ENCODE data around the gene SKP2. TPM values are rescaled to one million over a fixed set of nuclear protein-coding genes. Genes with fewer than 3 reads are reported as not detected.

Gene SKP2
- total and polyA plus RNA-seq, 2 donors (not counting 3 experiments of a cell fraction or from before 2014, with no cell fraction given) = 12.5 to 40.9 TPM

DNA sequence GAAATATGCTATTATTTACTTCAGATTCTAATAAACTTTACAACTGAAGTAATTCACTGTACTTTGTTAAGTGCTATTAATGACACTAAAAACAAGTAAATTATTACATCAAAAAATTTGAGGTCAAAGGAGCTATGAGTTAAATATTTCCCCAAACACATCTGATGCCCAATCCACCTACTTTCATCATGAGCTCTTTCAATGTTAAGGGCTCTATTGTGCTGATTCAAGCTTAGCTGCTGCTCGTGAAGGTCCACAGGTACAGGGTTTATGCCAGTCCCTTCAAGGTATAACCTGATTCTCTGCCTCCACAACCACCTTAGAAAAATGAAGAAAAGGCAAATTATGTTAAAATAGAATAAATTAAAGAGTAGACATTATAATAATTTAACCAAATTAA lies 65.7 kb downstream of the SKP2 start:
- no peaks in the 10 kb centered on the region for H3K79me2 ChIP-seq (ENCODE audit: control insufficient read depth, insufficient read depth, low read length)
- H3K9me1 ChIP-seq (replicated peaks; ENCODE audit: control insufficient read depth, extremely low read depth, insufficient read depth, low read length) = no peaks in the 10 kb centered on the region
- H3K4me2 ChIP-seq (ENCODE audit: insufficient read depth, low read length) = no peak overlapping the region
- no peaks in the 10 kb centered on the region for H3K27me3 ChIP-seq (ENCODE audit: control insufficient read depth in 2 of 2, insufficient read depth in 2 of 2, low read length in 2 of 2)
- ChIA-PET POLR2A (no interaction called here), CTCF (interaction anchor here (0.8 to 2.3 kb wide), 10 partner anchors 10 to 287 kb away, joined by 3 to 7 read pairs (median 4); no protein-coding TSS in a partner anchor)
- H2AFZ ChIP-seq (ENCODE audit: low read depth, low read length) = no peak overlapping the region
- H3K9me3 ChIP-seq (replicated peaks; ENCODE audit: control insufficient read depth, insufficient read depth, low read length) = no peaks in the 10 kb centered on the region
- no peaks in the 10 kb centered on the region for H4K20me1 ChIP-seq (replicated peaks; ENCODE audit: control insufficient read depth, extremely low read depth, insufficient read depth, low read length)
- dilution Hi-C loops (cut with MboI; ENCODE audit: extremely low pct_ligation_motif_present, low sequenced_read_pairs) = no loop called here
- no TSS peak for BruUV-seq (replicated peaks)
- intact Hi-C loops (cut with micrococcal nuclease) = no loop called here
- H3K9ac ChIP-seq (replicated peaks; ENCODE audit: extremely low read depth, insufficient read depth, low read length) = no peak overlapping the region
- H3K27ac ChIP-seq (ENCODE audit: insufficient read depth, low read depth, low read length) = no peak overlapping the region
- no peak overlapping the region for H3K4me3 ChIP-seq (replicated peaks in 1 of 3; ENCODE audit: insufficient read depth in 1 of 3, low read depth in 1 of 3, low read length in 3 of 3)
- no peaks in the 10 kb centered on the region for H3K4me1 ChIP-seq (ENCODE audit: control insufficient read depth, extremely low read depth, insufficient read depth, low read length)
- no peak for DNase-seq (ENCODE audit: low read depth, low spot score)
- TF ChIP-seq, protein P1, sequence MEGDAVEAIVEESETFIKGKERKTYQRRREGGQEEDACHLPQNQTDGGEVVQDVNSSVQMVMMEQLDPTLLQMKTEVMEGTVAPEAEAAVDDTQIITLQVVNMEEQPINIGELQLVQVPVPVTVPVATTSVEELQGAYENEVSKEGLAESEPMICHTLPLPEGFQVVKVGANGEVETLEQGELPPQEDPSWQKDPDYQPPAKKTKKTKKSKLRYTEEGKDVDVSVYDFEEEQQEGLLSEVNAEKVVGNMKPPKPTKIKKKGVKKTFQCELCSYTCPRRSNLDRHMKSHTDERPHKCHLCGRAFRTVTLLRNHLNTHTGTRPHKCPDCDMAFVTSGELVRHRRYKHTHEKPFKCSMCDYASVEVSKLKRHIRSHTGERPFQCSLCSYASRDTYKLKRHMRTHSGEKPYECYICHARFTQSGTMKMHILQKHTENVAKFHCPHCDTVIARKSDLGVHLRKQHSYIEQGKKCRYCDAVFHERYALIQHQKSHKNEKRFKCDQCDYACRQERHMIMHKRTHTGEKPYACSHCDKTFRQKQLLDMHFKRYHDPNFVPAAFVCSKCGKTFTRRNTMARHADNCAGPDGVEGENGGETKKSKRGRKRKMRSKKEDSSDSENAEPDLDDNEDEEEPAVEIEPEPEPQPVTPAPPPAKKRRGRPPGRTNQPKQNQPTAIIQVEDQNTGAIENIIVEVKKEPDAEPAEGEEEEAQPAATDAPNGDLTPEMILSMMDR (IDR thresholded peaks at IDR 0.05; ENCODE audit: extremely low read depth in 1 of 2, insufficient read depth in 1 of 2, low read depth in 1 of 2, low read length in 2 of 2) = no peak
- TF ChIP-seq EZH2 (IDR thresholded peaks at IDR 0.05; ENCODE audit: borderline replicate concordance, low read depth, low read length, severe bottlenecking) = no peak
- TF ChIP-seq POLR2A (IDR thresholded peaks at IDR 0.05; ENCODE audit: low read depth, low read length) = no peak
- TF ChIP-seq POLR2AphosphoS5 (IDR thresholded peaks at IDR 0.05; ENCODE audit: insufficient read depth, low read depth, low read length) = no peak
- TF ChIP-seq JUN (IDR thresholded peaks at IDR 0.05; ENCODE audit: borderline replicate concordance, insufficient read depth, insufficient read length, low read depth) = no peak
- TF ChIP-seq, protein P2, sequence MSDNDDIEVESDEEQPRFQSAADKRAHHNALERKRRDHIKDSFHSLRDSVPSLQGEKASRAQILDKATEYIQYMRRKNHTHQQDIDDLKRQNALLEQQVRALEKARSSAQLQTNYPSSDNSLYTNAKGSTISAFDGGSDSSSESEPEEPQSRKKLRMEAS (IDR thresholded peaks at IDR 0.05; ENCODE audit: insufficient read depth, insufficient read length) = no peak
- no peak for TF ChIP-seq MYC (IDR thresholded peaks at IDR 0.05; ENCODE audit: low read depth, low read length)
- no peak for TF ChIP-seq FOS (IDR thresholded peaks at IDR 0.05; ENCODE audit: borderline replicate concordance, insufficient read depth, low read length)
- TF ChIP-seq GATA2 (IDR thresholded peaks at IDR 0.05; ENCODE audit: insufficient read depth, insufficient read length, low read depth, low read length) = no peak
- H3K36me3 ChIP-seq (ENCODE audit: control insufficient read depth in 2 of 2, extremely low read depth in 1 of 2, insufficient read depth in 2 of 2, low read length in 2 of 2) = no peaks in the 10 kb centered on the region
- FAIRE-seq = no peak

All from endothelial cell of umbilical vein (primary cell).